AG10803 (cell line): ENCODE measurements around the gene TRIM24.

Experiments used
- DNase-seq: peaks from one replicate; pipeline ENCODE4 v3.0.0; 2010; ENCODE audit warnings: low read depth
- H3K4me3 ChIP-seq: 2 replicates; pipeline ENCODE4 v1.5.1; 2011; ENCODE audit warnings: mild to moderate bottlenecking, low read length, control low read depth
- TF ChIP-seq, protein P1 (sequence below): conservative IDR thresholded peaks from 2 replicates; pipeline ENCODE4 v1.5.1; 2011; ENCODE audit warnings: mild to moderate bottlenecking, low read length, control low read depth, inconsistent platforms

The TRIM24 gene

DNA sequence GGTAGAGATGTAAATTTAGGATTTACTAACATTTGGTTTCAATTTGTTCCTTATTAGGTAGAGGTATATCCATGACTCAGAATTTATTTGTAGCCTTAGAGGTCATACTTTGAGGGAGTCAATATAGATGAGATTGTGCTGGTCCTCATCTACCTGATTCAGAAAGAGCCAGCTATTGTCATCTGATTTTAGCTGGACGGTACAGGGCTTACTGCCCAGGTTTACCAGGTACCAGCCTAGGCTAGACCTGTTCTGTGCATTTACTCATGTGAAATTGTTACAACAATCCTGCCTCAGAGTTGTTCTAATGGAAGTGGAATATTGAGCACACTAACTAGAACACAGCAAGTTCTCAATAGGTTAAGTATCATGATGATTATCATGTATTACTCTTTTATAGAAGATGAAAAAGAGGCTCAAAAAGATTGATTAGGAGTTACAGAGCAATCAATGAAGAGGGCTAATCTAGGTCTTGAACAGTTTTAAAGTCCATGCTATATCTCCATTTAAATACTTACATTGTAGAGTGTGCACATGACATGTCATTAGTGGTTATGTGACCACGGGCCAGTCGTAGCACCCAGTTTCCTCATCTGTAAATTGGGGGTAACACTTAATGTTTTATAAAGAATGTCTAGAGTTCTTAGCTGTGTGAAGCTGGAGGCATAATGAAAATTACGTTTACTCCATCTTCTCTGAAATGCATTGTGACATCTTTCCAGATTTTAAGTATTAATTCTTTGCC is 42.1 kb downstream of the TRIM24 start:
- no peak for DNase-seq

DNA sequence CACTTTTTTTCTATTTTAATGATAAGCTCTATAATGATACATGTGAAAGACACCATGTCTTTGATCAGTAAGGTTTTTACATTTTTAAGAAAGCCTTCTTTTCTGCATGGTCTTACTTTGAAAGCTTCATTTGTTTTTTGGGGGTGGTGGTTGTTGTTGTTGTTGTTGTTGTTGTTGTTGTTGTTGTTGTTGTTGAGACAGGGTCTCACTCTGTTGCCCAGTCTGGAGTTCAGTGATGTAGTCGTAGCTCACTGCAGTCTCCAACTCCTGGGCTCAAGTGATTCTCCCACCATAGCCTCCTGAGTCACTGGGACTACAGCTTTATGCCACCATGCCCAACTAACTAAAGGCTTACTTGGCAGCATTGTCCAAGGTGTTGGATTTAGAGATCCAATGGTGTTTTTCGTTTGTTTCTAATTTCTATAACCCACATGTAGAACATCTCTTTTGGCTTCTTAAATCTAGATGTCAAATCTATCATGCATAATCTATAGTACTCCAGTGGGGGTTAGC is 45.4 kb downstream of the TRIM24 start:
- H3K4me3 ChIP-seq: no peak overlapping the region
- TF ChIP-seq, protein P1, sequence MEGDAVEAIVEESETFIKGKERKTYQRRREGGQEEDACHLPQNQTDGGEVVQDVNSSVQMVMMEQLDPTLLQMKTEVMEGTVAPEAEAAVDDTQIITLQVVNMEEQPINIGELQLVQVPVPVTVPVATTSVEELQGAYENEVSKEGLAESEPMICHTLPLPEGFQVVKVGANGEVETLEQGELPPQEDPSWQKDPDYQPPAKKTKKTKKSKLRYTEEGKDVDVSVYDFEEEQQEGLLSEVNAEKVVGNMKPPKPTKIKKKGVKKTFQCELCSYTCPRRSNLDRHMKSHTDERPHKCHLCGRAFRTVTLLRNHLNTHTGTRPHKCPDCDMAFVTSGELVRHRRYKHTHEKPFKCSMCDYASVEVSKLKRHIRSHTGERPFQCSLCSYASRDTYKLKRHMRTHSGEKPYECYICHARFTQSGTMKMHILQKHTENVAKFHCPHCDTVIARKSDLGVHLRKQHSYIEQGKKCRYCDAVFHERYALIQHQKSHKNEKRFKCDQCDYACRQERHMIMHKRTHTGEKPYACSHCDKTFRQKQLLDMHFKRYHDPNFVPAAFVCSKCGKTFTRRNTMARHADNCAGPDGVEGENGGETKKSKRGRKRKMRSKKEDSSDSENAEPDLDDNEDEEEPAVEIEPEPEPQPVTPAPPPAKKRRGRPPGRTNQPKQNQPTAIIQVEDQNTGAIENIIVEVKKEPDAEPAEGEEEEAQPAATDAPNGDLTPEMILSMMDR: no peak
- no peak for DNase-seq

More for the DNA sequence above, 42.1 kb downstream of the TRIM24 start:
- TF ChIP-seq, protein P1: no peak
- H3K4me3 ChIP-seq: no peak overlapping the region

DNA sequence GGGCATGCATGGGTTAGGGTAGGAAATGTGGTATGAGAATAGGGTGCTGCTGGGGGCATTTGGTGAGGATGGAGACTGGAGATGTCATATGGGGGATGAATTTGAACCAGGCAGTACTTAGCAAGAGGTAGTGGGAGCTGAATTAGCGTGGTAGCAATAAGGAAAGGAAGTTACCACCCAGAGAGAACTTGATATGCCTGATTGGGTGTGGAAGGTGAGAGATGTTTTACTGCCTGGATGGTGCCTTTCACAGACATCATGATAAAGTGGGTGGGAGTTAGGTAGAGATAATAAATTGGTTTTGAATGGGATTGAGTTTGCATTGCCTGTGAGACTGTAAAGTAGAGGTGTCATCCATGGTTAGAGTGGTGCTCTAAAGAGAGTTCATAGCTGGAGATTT is 46.7 kb downstream of the TRIM24 start:
- no peak for DNase-seq
- H3K4me3 ChIP-seq: no peak overlapping the region
- TF ChIP-seq, protein P1: no peak

DNA sequence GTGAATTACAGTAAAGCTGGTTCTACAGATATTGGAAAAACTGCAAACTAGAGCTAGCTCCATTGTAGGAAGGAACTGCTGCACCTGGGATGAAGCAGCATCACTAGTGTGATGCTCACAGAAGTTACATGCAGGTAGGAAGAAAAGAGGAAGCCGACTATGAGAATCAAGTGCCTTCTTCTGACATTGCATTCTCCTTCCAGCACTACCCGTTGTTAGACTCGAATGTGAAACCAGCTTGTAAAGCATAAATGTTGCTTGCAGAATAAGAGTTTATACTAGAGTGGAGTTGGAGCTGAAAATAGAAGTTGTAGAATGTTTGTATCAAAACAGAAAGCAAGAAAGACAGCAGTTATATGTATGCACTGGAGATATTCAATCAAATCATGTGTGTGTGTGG is 49.9 kb downstream of the TRIM24 start:
- H3K4me3 ChIP-seq: no peak overlapping the region
- no peak for DNase-seq
- TF ChIP-seq, protein P1: no peak

DNA sequence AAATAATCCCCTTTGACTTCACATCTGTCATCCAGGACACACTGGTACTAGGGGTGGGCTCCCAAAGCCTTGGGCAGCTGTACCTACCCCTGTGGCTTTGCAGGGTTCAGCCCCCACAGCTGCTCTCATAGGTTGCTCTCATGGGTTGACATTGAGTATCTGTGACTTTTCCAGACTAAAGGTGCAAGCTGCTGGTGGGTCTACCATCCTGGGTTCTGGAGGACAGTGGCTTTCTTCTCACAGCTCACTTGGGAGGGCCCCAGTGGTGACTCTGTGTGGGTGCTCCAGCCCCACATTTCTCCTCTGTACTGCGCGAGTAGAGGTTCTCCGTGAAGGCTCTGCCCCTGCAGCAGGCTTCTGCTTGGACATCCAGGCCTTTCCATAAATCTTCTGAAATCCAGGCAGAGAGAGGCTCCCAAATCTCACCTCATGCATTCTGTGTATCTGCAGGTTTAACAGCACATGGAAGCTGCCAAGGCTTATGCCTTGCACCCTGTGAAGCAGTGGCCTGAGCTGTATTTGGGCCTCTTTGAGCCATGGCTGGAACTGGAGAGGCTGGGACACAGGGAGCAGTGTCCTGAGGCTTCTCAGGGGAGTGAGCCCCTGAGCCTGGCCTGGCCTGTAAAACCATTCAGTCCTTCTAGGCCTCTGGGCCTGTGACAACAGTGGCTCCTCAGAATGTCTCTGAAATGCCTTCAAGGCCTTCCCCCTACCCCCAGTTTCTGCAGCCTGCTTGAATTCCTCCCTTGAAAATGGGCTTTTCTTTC is 52.2 kb downstream of the TRIM24 start:
- TF ChIP-seq, protein P1: no peak
- no peak overlapping the region for H3K4me3 ChIP-seq
- no peak for DNase-seq

DNA sequence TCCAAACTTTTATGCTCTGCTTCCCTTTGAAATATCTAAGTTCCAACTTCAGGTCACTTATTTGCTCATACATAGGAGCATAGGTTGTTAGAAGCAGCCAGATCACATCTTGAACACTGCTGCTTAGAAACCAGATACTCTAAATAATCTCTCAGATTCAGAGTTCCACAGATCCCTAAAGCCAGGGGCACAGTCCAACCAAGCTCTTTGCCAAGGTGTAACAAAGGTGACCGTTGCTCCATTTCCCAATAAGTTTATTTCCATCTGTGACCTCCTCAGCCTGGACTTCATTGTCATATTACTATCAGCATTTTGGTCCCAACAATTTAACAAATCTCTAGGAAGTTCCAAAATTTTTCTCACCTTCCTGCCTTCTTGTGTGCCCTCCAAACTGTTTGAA is 52.8 kb downstream of the TRIM24 start:
- no peak overlapping the region for H3K4me3 ChIP-seq
- TF ChIP-seq, protein P1: no peak
- DNase-seq: no peak
